Measurements from ENCODE around the gene ACTC1.

ACTC1 gene

GRCh38 chr15:34755419-34755773 is 40.0 kb downstream of the ACTC1 start:
- DNase-seq = no peak

- DNase-seq = no peak
These were observed 40.5 kb downstream of the ACTC1 start, which contains the start of gene GJD2 for GRCh38 chr15:34754674-34755418. Gene GJD2, minus strand, starts transcription at chr15:34754998. Its CDS starts 510 bp downstream, at chr15:34754488.

GRCh38 chr15:34754171-34754601 is 41.2 kb downstream of the ACTC1 start:
- DNase-seq = no peak

DNA sequence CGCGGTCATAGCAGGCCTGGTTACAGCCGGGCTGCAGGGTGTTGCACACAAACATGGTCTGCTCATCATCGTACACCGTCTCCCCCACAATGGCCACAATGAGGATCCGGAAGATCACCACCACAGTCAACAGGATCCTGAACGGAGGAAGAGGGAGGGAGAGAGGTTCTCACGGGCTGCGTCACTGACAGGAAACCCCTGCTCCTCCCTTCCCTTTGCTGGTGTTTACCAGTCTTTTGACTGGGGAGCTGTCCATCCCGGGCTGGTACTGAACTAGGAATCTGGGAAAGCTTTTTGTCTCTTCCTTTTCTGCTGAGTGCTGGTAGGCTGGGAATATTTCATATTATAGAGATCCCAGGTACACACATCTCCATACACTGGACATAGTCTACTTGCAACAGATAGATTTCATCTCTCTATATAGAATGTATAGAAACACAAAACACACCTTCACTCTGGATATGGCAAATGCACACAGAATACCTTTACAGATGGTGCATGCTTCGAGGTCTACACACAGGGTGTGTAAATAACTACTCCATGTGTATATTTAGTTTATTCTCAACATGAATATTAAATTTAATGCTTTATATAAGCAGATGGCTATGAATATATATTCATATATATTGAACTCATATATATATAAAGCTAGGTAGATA is 42.0 kb downstream of the ACTC1 start:
- peak; percentile 59 for DNase-seq

DNA sequence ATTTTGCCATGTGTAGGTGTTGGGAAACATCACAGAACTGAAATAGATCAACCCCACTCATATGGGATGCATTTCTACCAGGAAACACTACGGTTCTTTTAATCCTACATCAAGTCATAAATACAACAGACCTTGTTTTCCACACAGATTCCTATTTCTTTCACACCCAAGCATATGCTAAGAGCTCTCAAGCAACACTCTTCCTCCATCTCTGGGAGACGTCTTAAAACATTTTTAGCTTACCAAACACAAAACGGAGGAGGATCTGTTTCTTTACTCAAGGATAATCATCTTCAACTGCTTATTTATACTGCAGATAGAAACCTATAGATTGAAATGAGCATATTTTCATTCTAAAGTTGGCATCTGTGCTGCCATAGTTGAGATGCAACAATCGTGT is 45.7 kb downstream of the ACTC1 start:
- no peak for DNase-seq

Data from fibroblast of skin of right biceps (primary cell).